HG03442 (cell line): ENCODE measurements around the gene ZSWIM3.
"Not testable (repeated sequence)": the region's sequence is repeated elsewhere in the genome, so short reads cannot be mapped to it uniquely, and the experiment has no call there.

ENCODE experiments used
- ATAC-seq: cut with Tn5 transposase; IDR thresholded peaks from one replicate; pipeline ENCODE4 v1.9.1; 2021; ENCODE audit warnings: mild to moderate bottlenecking, moderate library complexity; ENCODE audit not compliant: unreplicated experiment

ZSWIM3 gene

GRCh38 chr20:45859916-45860315 is 2.5 kb downstream of the ZSWIM3 start:
- no peak for ATAC-seq

- no peak for ATAC-seq
These were observed 3.3 kb downstream of the ZSWIM3 start for GRCh38 chr20:45860560-45861220.

DNA sequence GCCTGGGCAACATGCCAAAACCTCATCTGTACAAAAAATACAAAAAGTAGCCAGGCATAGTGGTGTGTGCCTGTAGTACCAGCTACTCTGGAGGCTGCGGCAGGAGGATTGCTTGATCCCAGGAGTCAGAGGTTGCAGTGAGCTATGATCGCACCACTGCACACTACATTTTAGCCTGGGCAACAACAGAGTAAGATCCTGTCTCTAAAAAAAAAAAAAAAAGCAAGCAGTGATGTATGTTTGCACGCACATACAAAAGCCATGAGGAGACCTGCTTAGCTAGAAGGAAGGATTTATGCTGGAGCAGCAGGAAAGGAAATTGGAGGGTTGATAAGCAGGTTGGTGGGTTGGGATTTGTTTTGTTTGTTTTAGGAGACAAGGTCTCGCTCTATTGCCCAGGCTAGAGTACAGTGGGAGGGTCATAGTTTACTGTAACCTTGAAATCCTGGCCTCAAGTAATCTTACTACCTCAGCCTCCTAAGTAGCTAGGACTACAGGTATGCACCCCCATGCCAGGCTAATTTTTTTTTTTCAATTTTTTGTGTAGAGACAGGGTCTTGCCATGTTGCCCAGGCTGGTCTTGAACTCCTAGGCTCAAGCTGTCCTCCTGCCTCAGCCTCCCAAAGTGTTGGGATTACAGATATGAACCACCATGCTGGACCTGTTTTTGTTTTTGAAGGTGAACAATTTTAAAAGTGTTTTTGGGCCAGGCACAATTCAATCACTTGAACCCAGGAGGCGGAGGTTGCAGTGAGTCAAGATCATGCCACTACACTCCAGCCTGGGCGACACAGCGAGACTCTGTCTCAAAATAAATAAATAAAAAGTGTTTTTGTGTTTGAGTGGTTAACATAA is 4.0 kb downstream of the ZSWIM3 start:
- ATAC-seq = no peak

DNA sequence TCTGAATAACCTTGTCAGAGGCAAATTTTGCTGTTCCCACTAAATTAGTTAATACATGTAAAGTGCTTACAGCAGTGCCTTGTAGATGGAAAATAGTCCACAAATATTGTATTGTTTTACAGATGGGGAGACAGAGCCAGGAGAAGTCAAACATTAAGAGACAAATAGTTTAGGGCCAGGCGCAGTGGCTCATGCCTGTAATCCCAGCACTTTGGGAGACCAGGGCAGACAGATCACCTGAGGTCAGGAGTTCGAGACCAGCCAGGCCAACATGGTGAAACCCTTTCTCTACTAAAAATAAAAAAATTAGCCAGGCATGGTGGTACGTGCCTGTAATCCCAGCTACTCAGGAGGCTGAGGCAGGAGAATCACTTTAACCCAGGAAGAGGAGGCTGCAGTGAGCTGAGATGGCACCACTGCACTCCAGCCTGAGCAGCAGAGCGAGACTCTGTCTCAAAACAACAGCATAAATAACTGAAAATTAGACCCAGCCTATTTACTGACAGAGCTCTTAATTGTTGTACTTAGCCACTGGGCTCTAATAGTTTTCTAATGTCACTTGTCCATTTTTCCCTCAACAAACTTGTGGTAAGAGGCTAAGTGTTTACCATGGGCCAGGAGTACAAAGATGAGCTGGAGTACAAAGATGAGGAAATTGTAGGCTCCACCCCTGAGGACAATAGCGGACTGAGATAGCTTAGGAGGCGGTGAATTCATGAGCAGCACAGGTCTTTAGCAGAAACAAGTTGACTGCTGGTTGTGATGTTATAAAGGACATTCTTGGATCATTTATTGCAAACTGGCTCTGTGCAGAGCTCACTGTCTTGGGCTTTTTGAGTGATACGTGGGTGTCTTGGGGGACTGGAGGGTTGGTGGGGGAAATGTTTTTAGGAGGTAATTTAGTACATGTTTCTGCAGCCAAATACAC is 6.4 kb downstream of the ZSWIM3 start:
- ATAC-seq = no peak

DNA sequence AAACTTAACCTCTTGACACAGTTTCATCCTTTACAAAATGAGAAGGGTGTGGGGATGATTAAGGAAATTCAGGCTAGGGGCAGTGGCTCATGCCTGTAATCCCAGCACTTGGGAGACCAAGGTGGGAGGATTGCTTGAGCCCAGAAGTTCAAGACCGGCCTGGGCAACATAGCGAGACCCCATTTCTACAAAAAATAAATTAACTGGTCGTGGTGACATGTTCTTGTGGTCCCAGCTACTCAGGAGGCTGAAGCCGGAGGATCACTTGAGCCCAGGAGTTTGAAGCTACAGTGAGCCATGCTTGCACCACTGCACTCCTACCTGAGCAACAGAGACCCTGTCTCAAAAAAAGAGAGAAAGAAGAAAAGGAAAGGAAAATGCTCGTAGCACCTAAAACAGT is 9.0 kb downstream of the ZSWIM3 start:
- no peak for ATAC-seq

GRCh38 chr20:45867136-45867818 is 9.9 kb downstream of the ZSWIM3 start:
- ATAC-seq = no peak

- ATAC-seq = no peak
These were observed 10.4 kb downstream of the ZSWIM3 start for GRCh38 chr20:45867819-45868176.

DNA sequence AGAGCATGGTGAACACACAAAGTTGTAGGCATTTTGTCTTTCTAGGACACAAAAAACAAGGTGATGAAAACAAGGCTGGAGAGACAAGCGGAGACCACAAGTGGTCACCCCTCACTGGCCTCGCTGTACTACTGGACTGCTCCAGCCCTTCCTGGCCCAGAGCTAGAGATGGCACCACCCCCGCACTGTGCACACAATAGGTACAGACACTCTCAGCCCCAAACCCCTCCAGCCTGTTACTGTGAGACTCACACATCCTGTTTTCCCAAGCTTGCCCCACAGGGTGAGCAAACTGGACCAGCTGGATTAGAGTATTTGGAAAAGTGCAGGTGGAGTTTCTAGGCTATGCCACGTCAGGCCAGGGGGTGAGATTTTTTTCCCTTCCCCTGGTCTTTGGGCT is 15.2 kb downstream of the ZSWIM3 start:
- ATAC-seq = no peak

- ATAC-seq = no peak
These were observed 16.1 kb downstream of the ZSWIM3 start for GRCh38 chr20:45873409-45874103.

GRCh38 chr20:45874104-45874481 is 16.7 kb downstream of the ZSWIM3 start:
- ATAC-seq = not testable (repeated sequence)

DNA sequence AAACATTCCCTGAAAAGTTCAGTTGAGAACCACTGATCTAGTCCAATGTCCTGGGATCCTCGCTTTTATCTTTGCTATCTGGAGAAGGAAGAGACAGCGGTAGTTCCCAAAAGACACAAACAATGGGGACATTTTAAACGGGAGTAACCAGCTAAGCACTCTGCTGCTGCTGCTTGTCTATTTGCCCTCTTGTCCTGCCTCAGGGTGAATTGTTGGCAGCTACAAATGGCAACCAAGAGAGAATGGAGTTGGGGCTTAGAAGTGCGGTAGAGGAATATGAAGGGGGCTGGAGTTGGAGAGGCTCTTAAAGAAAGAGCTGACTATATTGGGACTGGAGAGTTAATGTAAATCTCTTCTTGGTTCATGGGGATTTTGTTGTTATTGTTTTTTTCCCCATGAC is 17.2 kb downstream of the ZSWIM3 start:
- ATAC-seq = no peak

GRCh38 chr20:45878076-45878761 is 20.8 kb downstream of the ZSWIM3 start:
- ATAC-seq = no peak

DNA sequence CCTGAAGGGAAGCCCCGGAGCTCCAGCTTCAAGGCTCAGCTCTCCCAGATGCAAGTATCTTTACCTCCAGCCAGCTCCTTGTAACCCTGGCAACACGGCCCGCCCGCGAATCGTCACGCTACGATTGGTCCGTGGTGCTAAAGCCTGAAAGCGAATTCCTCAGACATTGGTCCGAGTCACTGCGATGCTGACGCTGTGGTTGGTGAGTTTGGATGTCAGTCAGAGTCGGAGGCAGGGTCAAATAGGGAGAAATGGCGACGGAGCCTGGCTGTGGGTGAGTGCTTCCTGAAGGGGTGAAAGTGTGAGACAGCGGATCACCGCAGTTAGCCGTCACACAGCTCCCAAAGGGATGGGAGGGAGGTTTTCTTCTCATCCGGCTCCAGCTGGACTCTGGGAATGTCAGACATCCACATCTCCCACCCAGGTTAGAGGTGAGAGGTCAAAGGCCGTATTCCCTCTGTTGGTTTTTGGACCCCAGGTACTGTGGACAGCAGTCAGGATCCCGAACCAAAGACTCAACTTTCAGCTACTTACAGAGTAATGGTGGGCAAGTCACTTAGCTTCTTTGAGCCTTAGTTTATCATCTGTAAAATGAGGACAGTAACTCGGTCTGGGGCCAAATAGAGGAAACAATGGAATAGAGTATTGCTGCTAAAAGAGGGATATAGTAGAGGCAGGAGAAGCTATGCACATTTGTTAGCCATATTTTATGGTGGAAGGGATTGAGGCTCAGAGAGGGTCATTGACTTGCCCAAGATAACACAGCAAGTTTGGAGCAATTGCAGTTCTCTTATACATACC is 23.8 kb downstream of the ZSWIM3 start, which contains the start of gene ZSWIM1:
ZSWIM1 (plus strand) TSS at position 240 of the 801 bp plus-strand sequence. CDS start 1,366 bp downstream, outside the sequence.
- ATAC-seq = peak; percentile 93

GRCh38 chr20:45882469-45883099 is 25.2 kb downstream of the ZSWIM3 start:
- ATAC-seq = no peak

- ATAC-seq = no peak
These were observed 25.7 kb downstream of the ZSWIM3 start for GRCh38 chr20:45883100-45883469.

DNA sequence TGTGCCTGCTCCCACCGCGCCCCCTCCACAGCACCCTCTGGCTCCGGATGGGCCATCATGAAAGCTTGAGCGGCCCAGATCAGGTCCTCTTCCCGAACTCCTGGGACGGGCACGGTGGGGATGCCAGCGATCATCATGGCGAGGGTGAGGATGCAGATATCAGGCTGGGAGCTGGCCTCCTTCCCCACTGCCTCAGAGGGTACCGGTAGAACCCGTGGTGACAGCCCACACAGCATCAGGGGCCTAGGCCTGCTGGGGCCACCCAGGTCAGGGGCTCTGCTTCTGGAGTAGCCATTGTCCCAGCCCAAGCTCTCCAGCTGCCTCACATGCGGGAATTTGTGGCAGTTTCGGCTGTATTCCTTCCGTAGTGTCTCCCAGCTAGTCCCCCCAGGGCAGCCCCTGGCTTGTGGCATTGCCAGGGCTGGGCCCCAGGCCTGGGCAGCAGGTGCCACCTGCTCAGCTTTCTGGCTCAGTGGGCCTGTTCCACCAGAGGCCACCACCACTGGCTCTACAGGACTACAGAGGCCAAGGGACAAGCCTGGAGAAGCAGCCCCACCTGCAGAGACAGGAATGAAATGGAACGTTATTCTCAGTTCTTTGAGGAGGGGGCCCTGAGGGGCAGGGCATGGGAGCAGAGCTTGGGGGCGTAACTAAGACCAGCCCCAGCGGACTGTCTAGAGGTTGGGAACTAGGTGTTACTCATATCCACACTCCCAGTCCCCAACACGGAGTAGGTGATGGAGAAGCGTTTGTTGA is 29.4 kb downstream of the ZSWIM3 start:
- ATAC-seq = no peak

- no peak for ATAC-seq
These were observed 29.9 kb downstream of the ZSWIM3 start, which contains the start of gene SPATA25 for GRCh38 chr20:45887346-45887715. SPATA25 (minus strand) TSS chr20:45887622; CDS start chr20:45887590, 32 bp downstream.
